ENCODE data around the gene LMTK2.

The LMTK2 gene

GRCh38 chr7:98106647-98107312 is at the start of gene LMTK2:
TSS of gene LMTK2 (plus strand) at chr7:98106862. CDS start at chr7:98107178, 316 bp downstream.
- DNase-seq: peak; percentile 92

- DNase-seq: no peak
These were observed 49.5 kb upstream of the LMTK2 start for GRCh38 chr7:98057157-98057556.

GRCh38 chr7:98058186-98058585 is 48.5 kb upstream of the LMTK2 start:
- no peak for DNase-seq

- DNase-seq: no peak
These were observed 42.4 kb upstream of the LMTK2 start for GRCh38 chr7:98064233-98064632.

GRCh38 chr7:98066208-98066607 is 40.5 kb upstream of the LMTK2 start:
- DNase-seq: no peak

- DNase-seq: no peak
These were observed 39.6 kb upstream of the LMTK2 start for GRCh38 chr7:98066934-98067507.

GRCh38 chr7:98073047-98073446 is 33.6 kb upstream of the LMTK2 start:
- no peak for DNase-seq

- DNase-seq: no peak
These were observed 30.9 kb upstream of the LMTK2 start for GRCh38 chr7:98075801-98076200.

- DNase-seq: no peak
These were observed 28.9 kb upstream of the LMTK2 start for GRCh38 chr7:98077762-98078161.

- peak; percentile 8 for DNase-seq
These were observed 28.3 kb upstream of the LMTK2 start for GRCh38 chr7:98078197-98078870.

GRCh38 chr7:98079891-98080648 is 26.6 kb upstream of the LMTK2 start:
- peak; percentile 63 for DNase-seq

- DNase-seq: no peak
These were observed 25.3 kb upstream of the LMTK2 start for GRCh38 chr7:98081319-98081718.

- DNase-seq: no peak
These were observed 22.0 kb upstream of the LMTK2 start for GRCh38 chr7:98084631-98085030.

GRCh38 chr7:98085674-98086073 is 21.0 kb upstream of the LMTK2 start:
- no peak for DNase-seq

- no peak for DNase-seq
These were observed 20.4 kb upstream of the LMTK2 start for GRCh38 chr7:98086281-98086718.

- no peak for DNase-seq
These were observed 18.6 kb upstream of the LMTK2 start for GRCh38 chr7:98088109-98088508.

GRCh38 chr7:98090116-98090515 is 16.5 kb upstream of the LMTK2 start:
- DNase-seq: no peak

GRCh38 chr7:98091061-98091460 is 15.6 kb upstream of the LMTK2 start:
- DNase-seq: no peak

- no peak for DNase-seq
These were observed 15.1 kb upstream of the LMTK2 start for GRCh38 chr7:98091523-98091922.

- DNase-seq: no peak
These were observed 9.5 kb upstream of the LMTK2 start for GRCh38 chr7:98097042-98097645.

- no peak for DNase-seq
These were observed 6.6 kb upstream of the LMTK2 start for GRCh38 chr7:98100088-98100487.

GRCh38 chr7:98102170-98102569 is 4.5 kb upstream of the LMTK2 start:
- DNase-seq: no peak

GRCh38 chr7:98105942-98106544 is 619 bp upstream of the LMTK2 start:
- DNase-seq: no peak

All from NCI-H146 (cell line).